HCT116 (cell line): ENCODE results near the gene ADI1. TPM values are rescaled to one million over a fixed set of nuclear protein-coding genes. Genes with fewer than 3 reads are reported as not detected.

Experiments used
- ATAC-seq: fragments of 200-7000 bp; cut with Tn5 transposase; 2 replicates; pipeline ENCODE4 v1.9.1; 2020; ENCODE audit warnings: mild to moderate bottlenecking, moderate library complexity
- BruUV-seq: library from RNA; stranded (reverse); fragments of 400-500 nt; replicated peaks from 2 replicates; lab custom pipeline; 2021; lab: Mats Ljungman, UMichigan
- CTCF ChIA-PET: fragments of 300-600 bp; sonication (Branson Sonifier 250); formaldehyde crosslinking; loops from one replicate; lab custom pipeline; 2021; ENCODE audit warnings: antibody characterized with exemption; lab: Charles Lee
- POLR2A ChIA-PET: fragments of 300-600, 350-600 bp; sonication (Branson Sonifier 250); formaldehyde crosslinking; loops from one replicate; lab custom pipeline; 2021; ENCODE audit warnings: antibody characterized with exemption; lab: Charles Lee
- RAD21 ChIA-PET, 2 experiments: fragments of 300-600 bp; sonication (Branson Sonifier 250); formaldehyde crosslinking; loops; one replicate each; lab custom pipeline; 2023; ENCODE audit warnings: low total read pairs in 2 of 2; ENCODE audit not compliant: uncharacterized antibody in 2 of 2, unreplicated experiment in 2 of 2, low non-redundant PET in 1 of 2; lab: Charles Lee
- DNase-seq: peaks from one replicate; pipeline ENCODE4 v3.0.0-alpha.2; 2010; ENCODE audit warnings: low read depth, low spot score
- H2AFZ ChIP-seq: fragments of 200-600 bp; shearing (Covaris generic), sonication (generic); 2 replicates; pipeline ENCODE4 v1.6.1; 2017; ENCODE audit warnings: low read depth, mixed run types, mixed read lengths, antibody characterized with exemption, low read length; ENCODE audit not compliant: poor library complexity, severe bottlenecking
- H3K27ac ChIP-seq: 2 replicates; pipeline ENCODE4 v1.5.1; 2012; ENCODE audit warnings: low read depth, low read length
- H3K27me3 ChIP-seq: fragments of 200-600 bp; sonication (generic); 2 replicates; pipeline ENCODE4 v1.6.1; 2016; ENCODE audit warnings: mixed run types, low read length, mixed read lengths; ENCODE audit not compliant: insufficient read depth
- H3K36me3 ChIP-seq, 2 experiments: fragments of 200-500 bp in 1 of 2; fragments of 200-600 bp in 1 of 2; sonication (Bioruptor generic) in 1 of 2; sonication (generic) in 1 of 2; 2 replicates each; pipeline versions ENCODE4 v1.5.1 to v1.6.1; 2014 to 2016; ENCODE audit warnings: low read length in 2 of 2, inconsistent platforms in 1 of 2, mixed read lengths in 1 of 2, mixed run types in 1 of 2; ENCODE audit not compliant: insufficient read depth in 2 of 2, control insufficient read depth in 1 of 2
- H3K4me1 ChIP-seq, 2 experiments: fragments of 200-600 bp in 1 of 2; sonication (generic) in 1 of 2; 2 replicates each; pipeline versions ENCODE4 v1.5.1 to v1.6.1; 2012 to 2017; ENCODE audit warnings: low read length in 2 of 2, inconsistent platforms in 1 of 2, mild to moderate bottlenecking in 1 of 2, mixed read lengths in 1 of 2, mixed run types in 1 of 2, moderate library complexity in 1 of 2; ENCODE audit not compliant: insufficient read depth in 2 of 2, control insufficient read depth in 1 of 2
- H3K4me2 ChIP-seq: fragments of 200-600 bp; sonication (generic); 2 replicates; pipeline ENCODE4 v1.6.1; 2017; ENCODE audit warnings: mixed run types, low read length, mixed read lengths
- H3K4me3 ChIP-seq, 2 experiments: fragments of 200-600 bp in 1 of 2; sonication (generic) in 1 of 2; replicated peaks in 1 of 2; 2 replicates each; pipeline ENCODE4 v1.5.1; 2011 to 2016; ENCODE audit warnings: low read length in 2 of 2, control low read depth in 1 of 2, low read depth in 1 of 2, mild to moderate bottlenecking in 1 of 2, mixed read lengths in 1 of 2, mixed run types in 1 of 2
- H3K79me2 ChIP-seq: fragments of 200-600 bp; sonication (generic); 2 replicates; pipeline ENCODE4 v1.6.1; 2017; ENCODE audit warnings: mild to moderate bottlenecking, mixed run types, low read length, moderate library complexity, mixed read lengths; ENCODE audit not compliant: insufficient read depth
- H3K9ac ChIP-seq: fragments of 200-600 bp; sonication (generic); 2 replicates; pipeline ENCODE4 v1.6.1; 2016; ENCODE audit warnings: low read length, mixed read lengths
- H3K9me2 ChIP-seq: fragments of 200-600 bp; sonication (generic), shearing (Covaris generic); 2 replicates; pipeline ENCODE4 v1.6.1; 2017; ENCODE audit warnings: mixed run types, mild to moderate bottlenecking, moderate library complexity; ENCODE audit not compliant: insufficient read depth
- H3K9me3 ChIP-seq, 2 experiments: fragments of 200-500 bp in 1 of 2; fragments of 200-600 bp in 1 of 2; sonication (Bioruptor generic) in 1 of 2; sonication (generic) in 1 of 2; 2 replicates each; pipeline ENCODE4 v1.6.1; 2014 to 2017; ENCODE audit warnings: low read length in 2 of 2, mixed read lengths in 2 of 2, inconsistent platforms in 1 of 2, low read depth in 1 of 2, mild to moderate bottlenecking in 1 of 2, mixed run types in 1 of 2, moderate library complexity in 1 of 2; ENCODE audit not compliant: control insufficient read depth in 1 of 2, insufficient read depth in 1 of 2
- H4K20me1 ChIP-seq: fragments of 200-600 bp; sonication (generic), shearing (Covaris generic); 2 replicates; pipeline ENCODE4 v1.6.1; 2017; ENCODE audit warnings: mixed run types, mild to moderate bottlenecking, moderate library complexity; ENCODE audit not compliant: insufficient read depth
- ATF3 ChIP-seq: IDR thresholded peaks from 2 replicates; pipeline ENCODE4 v1.6.1; 2012
- CBX3 ChIP-seq: IDR thresholded peaks from 2 replicates; pipeline ENCODE4 v1.6.1; 2012; ENCODE audit warnings: low read depth
- CTCF ChIP-seq, 3 experiments: fragments of 200-600 bp in 1 of 3; sonication (generic) in 1 of 3; IDR thresholded peaks in 2 of 3; conservative IDR thresholded peaks in 1 of 3; 2 replicates each; pipeline ENCODE4 v1.5.1; 2012 to 2017; ENCODE audit warnings: low read depth in 2 of 3, low read length in 2 of 3, antibody characterized with exemption in 1 of 3, borderline replicate concordance in 1 of 3, control low read depth in 1 of 3, mild to moderate bottlenecking in 1 of 3, mixed read lengths in 1 of 3, mixed run types in 1 of 3, moderate library complexity in 1 of 3; ENCODE audit not compliant: insufficient read depth in 1 of 3
- EZH2phosphoT487 ChIP-seq: fragments of 200-600 bp; IDR thresholded peaks from 2 replicates; pipeline ENCODE4 v1.6.1; 2018; ENCODE audit warnings: antibody characterized with exemption, borderline replicate concordance
- FOSL1 ChIP-seq: IDR thresholded peaks from 2 replicates; pipeline ENCODE4 v1.6.1; 2012; ENCODE audit warnings: low read depth
- JUND ChIP-seq: IDR thresholded peaks from 2 replicates; pipeline ENCODE4 v1.6.1; 2012
- POLR2A ChIP-seq: IDR thresholded peaks from 2 replicates; pipeline ENCODE4 v1.7.0; 2011; ENCODE audit warnings: borderline replicate concordance; ENCODE audit not compliant: insufficient read depth, insufficient read length; ENCODE audit errors: extremely low read depth
- SRF ChIP-seq: IDR thresholded peaks from 2 replicates; pipeline ENCODE4 v1.6.1; 2012; ENCODE audit warnings: low read depth
- intact Hi-C: fragments of 100-400 bp; cut with micrococcal nuclease; formaldehyde crosslinking; loops from 2 replicates; pipeline ENCODE4 v1.10.0; 2022
- total RNA-seq: library from RNA; stranded (reverse); gene quantifications from one replicate; pipeline ENCODE4 v1.2.1, GENCODE V29; 2021; ENCODE audit not compliant: unreplicated experiment

Gene ADI1
- total RNA-seq, 1 experiment from 2014 or later, result 27.0 TPM

GRCh38 chr2:3491306-3491705, 28.0 kb downstream of the ADI1 start:
- H3K9ac ChIP-seq, result no peak overlapping the region
- DNase-seq (no peak), ATAC-seq (no peak)
- no peaks in the 10 kb centered on the region for H3K9me3 ChIP-seq
- no peaks in the 10 kb centered on the region for H3K79me2 ChIP-seq
- H3K27ac ChIP-seq, result no peak overlapping the region
- H2AFZ ChIP-seq, result no peak overlapping the region
- no peak overlapping the region for H3K4me2 ChIP-seq
- H3K4me3 ChIP-seq, result no peak overlapping the region
- ChIA-PET CTCF (no interaction called here), RAD21 (no interaction called here), POLR2A (no interaction called here)
- intact Hi-C loops, result no loop called here
- no TSS peak for BruUV-seq
- no peaks in the 10 kb centered on the region for H3K4me1 ChIP-seq
- no peaks in the 10 kb centered on the region for H3K9me2 ChIP-seq
- no peaks in the 10 kb centered on the region for H4K20me1 ChIP-seq
- TF ChIP-seq SRF (no peak), FOSL1 (no peak), ATF3 (no peak), JUND (no peak), CTCF (IDR thresholded peaks at IDR 0.05 in 2 of 3, conservative IDR thresholded peaks at IDR 0.05 in 1 of 3; ENCODE audit: borderline replicate concordance in 1 of 3, insufficient read depth in 1 of 3, low read depth in 2 of 3, low read length in 2 of 3) (no peak), CBX3 (no peak), POLR2A (no peak), EZH2phosphoT487 (no peak)
- no peaks in the 10 kb centered on the region for H3K27me3 ChIP-seq
- no peaks in the 10 kb centered on the region for H3K36me3 ChIP-seq
